ENCODE data around the gene SAMHD1. TPM values are rescaled to one million over a fixed set of nuclear protein-coding genes. Genes with fewer than 3 reads are reported as not detected.
"Not testable (repeated sequence)": the region's sequence is repeated elsewhere in the genome, so short reads cannot be mapped to it uniquely, and the experiment has no call there.

Gene SAMHD1
- total RNA-seq, 1 donor from 2014 or later: 45.7 TPM

DNA sequence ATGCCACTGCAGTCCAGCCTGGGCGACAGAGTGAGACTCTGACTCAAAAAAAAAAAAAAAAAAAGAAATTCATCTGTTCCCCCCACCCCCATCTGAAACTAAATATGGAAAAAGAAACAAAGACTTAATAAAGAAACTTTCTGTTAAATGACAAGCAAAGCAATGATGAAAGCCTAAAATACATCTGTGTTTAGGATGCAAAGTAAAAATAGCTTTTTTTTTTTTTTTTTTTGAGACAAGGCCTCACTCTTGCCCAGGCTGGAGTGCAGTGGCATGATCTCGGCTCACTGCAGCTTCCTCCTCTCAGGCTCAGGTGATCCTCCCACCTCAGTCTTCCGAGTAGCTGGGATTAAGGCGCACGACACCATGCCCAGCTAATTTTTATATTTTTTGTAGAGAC is 76.4 kb downstream of the SAMHD1 start:
- intact Hi-C loops (cut with micrococcal nuclease); H3K9me3 Mint-ChIP-seq; H3K4me1 Mint-ChIP-seq (ENCODE audit: low read depth); H3K27ac Mint-ChIP-seq; H3K4me3 Mint-ChIP-seq (ENCODE audit: low read depth); H3K36me3 Mint-ChIP-seq (ENCODE audit: low read depth); DNase-seq (ENCODE audit: low spot score); H3K27me3 Mint-ChIP-seq (ENCODE audit: low read depth): not testable (repeated sequence)

DNA sequence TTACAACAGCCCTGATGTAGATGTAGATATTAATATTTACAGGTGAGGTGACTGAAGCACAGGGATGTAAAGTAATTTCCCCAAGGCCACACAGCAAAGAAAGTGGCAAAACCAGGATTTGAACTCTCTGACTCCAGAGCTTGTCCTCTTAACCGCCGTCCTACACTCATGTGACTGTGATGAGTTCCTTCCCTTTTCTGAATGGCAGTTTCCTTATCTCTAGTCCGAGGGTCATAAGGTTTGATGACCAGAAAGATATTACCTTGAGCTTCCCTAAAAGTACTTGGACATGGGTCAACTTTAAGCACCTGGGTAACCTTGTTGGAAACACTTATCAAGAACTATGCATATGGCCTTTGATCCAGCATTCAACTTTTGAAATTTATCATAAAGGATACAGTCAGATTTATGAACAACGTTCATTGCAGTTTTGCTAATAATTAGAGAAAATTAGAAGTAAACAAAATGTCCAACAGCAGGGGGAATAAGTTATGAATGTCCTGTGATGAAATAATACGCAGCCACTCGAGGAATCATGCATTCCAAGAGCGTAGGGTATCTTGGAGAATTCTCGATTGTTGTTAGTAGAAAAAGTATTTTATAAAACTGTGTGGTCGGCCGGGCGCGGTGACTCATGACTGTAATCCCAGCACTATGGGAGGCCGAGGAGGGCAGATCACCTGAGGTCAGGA is 77.9 kb downstream of the SAMHD1 start:
- Mint-ChIP-seq H3K9me3 (no peaks in the 10 kb centered on the region), H3K4me1 (ENCODE audit: low read depth) (no peaks in the 10 kb centered on the region), H3K27ac (no peak overlapping the region), H3K4me3 (ENCODE audit: low read depth) (no peak overlapping the region), H3K27me3 (ENCODE audit: low read depth) (no peaks in the 10 kb centered on the region), H3K36me3 (ENCODE audit: low read depth) (no peaks in the 10 kb centered on the region)
- intact Hi-C loops (cut with micrococcal nuclease): no loop called here
- DNase-seq (ENCODE audit: low spot score): no peak

DNA sequence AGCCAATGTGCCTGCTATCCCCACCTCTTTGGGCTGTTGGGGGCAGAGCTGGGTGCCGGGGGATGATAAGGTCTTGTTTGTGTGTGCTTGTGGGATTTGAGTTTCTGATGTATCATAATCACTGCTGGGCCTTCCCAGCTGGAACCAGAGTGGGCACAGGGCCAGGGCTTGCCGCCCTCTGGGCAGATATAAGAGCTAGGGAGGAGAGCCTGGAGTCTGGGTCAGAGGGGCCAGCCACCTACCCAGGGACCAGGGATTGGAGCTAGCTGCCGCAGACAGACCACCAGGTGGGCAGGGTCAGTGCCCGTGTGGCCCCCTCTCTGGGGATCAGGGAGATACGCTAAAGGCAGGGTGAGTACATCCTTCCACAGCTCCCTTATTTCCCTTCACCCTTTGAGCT is 78.7 kb downstream of the SAMHD1 start:
- Mint-ChIP-seq H3K9me3 (no peaks in the 10 kb centered on the region), H3K36me3 (ENCODE audit: low read depth) (no peaks in the 10 kb centered on the region), H3K4me3 (ENCODE audit: low read depth) (no peak overlapping the region), H3K27me3 (ENCODE audit: low read depth) (no peaks in the 10 kb centered on the region), H3K4me1 (ENCODE audit: low read depth) (no peaks in the 10 kb centered on the region), H3K27ac (no peak overlapping the region)
- intact Hi-C loops (cut with micrococcal nuclease): no loop called here
- DNase-seq (ENCODE audit: low spot score): no peak

DNA sequence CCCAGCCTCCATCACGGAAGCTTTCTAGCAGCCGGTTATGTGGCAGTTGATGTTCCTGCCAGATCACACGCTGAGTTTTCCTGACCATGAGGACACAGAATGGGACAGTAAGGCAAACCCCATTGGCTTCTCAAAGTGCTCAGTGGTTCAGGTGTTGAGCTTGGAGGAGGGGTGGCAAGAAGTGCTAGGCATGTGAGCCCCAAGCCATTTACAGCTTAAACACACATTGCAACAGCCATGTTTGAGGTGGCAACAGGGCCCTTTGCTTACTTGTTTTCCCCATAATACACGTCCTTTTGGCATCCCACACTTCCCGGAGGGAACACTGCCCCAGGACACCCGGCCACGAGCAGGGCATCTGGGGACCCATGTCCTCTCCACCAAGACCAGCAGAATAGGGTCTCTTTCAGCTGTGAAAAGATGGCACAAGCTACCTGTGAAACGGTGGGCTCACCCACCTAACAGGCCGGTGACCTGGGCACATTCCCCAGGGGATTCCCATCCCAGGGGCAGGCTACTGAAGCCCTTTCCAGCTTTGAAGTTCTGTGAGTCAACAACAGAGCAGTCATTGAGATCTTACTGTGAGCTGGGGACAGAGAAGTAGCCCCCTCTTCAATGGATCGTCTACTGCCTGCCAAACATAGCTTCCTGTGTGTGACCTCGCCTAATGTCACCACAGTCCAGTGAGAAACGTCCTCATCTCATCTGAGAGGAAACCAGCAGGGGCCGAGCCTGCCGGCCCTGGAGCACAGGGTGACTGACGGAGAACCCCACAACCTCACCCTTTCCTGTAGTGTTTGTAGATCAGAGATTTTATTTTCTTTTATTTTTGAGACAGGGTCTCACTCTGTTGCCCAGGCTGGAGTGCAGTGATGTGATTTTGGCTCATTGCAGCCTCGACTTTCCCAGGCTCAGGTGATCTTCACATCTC is 79.6 kb downstream of the SAMHD1 start:
- intact Hi-C loops (cut with micrococcal nuclease): no loop called here
- H3K9me3 Mint-ChIP-seq: no peaks in the 10 kb centered on the region
- H3K4me3 Mint-ChIP-seq (ENCODE audit: low read depth): no peak overlapping the region
- H3K27me3 Mint-ChIP-seq (ENCODE audit: low read depth): peaks cover 2% of the 10 kb centered on the region
- no peak for DNase-seq (ENCODE audit: low spot score)
- no peaks in the 10 kb centered on the region for H3K36me3 Mint-ChIP-seq (ENCODE audit: low read depth)
- no peaks in the 10 kb centered on the region for H3K4me1 Mint-ChIP-seq (ENCODE audit: low read depth)
- no peak overlapping the region for H3K27ac Mint-ChIP-seq

DNA sequence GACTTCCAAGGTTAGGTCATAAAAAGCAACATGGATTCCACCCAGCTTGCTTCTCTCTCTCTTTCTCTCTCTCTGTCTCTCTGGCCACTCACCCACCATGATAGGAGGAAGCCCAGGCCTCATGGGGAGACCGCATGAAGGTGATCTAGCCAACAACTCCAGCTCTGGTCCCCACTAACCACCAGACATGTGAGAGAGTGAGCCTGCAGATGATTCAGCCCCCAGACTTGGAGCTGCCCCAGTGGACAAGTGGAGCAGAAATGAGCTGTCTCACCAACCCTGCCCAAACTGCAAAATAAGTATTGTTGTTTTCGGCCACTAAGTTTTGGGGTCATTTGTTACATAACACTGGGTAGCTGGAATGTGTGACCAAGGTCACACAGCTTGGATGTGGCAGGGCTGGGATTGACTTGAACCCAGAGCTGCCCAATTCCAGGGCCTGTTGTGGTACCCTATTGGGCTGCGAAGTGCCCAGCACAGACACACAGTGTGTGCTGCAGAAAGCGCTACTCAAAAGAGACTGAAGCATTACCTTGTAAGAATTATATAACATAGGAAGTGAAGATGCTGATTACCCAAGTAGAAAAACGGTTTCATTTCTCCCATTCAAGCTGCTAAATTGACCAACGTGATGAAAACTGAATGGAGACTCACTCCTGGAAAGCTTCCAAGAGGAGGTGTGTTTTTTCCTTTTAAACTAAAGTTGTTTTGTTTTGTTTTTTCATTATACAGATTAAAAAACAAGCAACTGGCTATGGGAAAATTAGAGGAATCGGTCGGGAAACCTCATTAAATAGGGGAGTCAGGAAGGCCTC is 84.6 kb downstream of the SAMHD1 start:
- Mint-ChIP-seq H3K27ac (no peak overlapping the region), H3K27me3 (ENCODE audit: low read depth) (peaks cover 20% of the 10 kb centered on the region), H3K4me1 (ENCODE audit: low read depth) (peaks cover 9% of the 10 kb centered on the region), H3K4me3 (ENCODE audit: low read depth) (no peak overlapping the region), H3K9me3 (no peaks in the 10 kb centered on the region), H3K36me3 (ENCODE audit: low read depth) (no peaks in the 10 kb centered on the region)
- DNase-seq (ENCODE audit: low spot score): no peak
- intact Hi-C loops (cut with micrococcal nuclease): no loop called here

DNA sequence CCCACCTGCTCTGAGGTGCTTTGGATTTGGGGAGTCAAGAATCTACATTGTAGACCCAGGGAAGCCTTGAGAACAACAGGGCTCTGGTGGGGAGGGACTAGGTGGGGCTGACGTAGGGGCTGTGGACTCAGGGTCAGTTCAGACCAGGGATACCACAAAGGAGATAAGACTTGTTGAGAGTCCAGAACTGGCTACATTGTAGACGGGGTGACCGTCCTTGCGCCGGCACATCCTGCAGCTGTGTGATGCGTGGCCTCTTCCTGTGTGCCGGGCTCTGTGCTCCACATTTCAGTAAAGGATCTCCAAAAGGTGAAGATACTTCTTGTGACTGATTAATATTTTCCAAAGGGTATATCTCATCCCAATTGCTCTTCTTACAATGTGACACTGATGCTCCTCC is 85.3 kb downstream of the SAMHD1 start:
- intact Hi-C loops (cut with micrococcal nuclease): no loop called here

DNA sequence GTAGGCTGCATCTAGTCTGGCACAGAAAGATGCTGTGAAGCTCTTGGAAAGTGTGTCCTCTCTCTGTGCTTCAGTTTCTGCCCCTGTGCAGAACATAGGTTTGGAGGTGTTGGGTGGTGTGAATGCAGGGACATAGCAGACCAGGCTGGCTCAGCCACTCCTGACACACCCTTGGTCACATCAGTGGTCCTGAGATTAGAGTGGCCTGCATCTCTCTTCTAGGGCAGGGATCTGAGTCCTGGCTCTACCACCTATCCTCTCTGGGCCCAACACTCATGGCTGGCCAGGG is 85.7 kb downstream of the SAMHD1 start:
- no peak for DNase-seq (ENCODE audit: low spot score)
- Mint-ChIP-seq H3K36me3 (ENCODE audit: low read depth) (no peaks in the 10 kb centered on the region), H3K27me3 (ENCODE audit: low read depth) (peaks cover 28% of the 10 kb centered on the region), H3K27ac (no peak overlapping the region), H3K9me3 (no peaks in the 10 kb centered on the region), H3K4me3 (ENCODE audit: low read depth) (no peak overlapping the region), H3K4me1 (ENCODE audit: low read depth) (peaks cover 9% of the 10 kb centered on the region)
- intact Hi-C loops (cut with micrococcal nuclease): no loop called here

More for the DNA sequence above, 85.3 kb downstream of the SAMHD1 start:
- Mint-ChIP-seq H3K4me1 (ENCODE audit: low read depth) (peaks cover 9% of the 10 kb centered on the region), H3K27me3 (ENCODE audit: low read depth) (peaks cover 27% of the 10 kb centered on the region), H3K9me3 (no peaks in the 10 kb centered on the region), H3K36me3 (ENCODE audit: low read depth) (no peaks in the 10 kb centered on the region), H3K27ac (no peak overlapping the region), H3K4me3 (ENCODE audit: low read depth) (no peak overlapping the region)
- no peak for DNase-seq (ENCODE audit: low spot score)

DNA sequence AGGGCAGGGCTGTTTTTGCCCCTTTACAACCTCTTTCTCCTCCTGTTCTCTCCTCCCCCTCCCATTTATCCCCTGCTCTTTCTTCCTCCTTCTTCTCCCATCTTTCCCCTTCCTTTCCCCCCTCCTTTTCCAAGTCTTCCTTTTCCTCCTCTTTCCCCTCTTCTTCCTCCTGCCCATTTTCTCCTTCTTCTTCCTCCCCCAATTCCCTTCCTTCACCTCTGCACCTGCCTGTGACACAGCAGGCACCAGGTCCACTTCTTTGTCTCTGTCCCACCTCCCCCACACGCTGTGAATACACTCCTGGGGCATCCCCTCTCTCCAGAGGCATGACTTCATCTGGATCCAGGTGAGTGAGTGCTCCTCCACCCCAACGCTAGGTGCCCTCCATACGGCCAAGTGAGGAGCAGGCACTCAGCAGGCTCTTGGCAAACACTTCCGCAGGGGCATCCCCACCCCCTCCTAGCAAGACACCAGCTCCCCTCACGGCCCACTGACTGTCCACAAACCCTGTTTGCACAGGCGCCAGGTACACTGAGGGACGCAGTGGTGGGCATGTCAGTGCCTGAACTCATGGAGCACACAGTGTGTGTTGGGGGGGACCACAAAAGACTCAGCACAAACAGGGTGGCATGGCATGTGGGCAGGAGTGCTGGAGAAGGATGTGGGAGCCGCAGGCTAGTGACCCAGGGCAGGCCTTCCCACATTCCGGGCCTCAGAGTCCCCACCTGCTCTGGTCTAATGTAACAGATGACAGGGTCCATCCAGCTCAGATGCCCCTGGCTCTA is 86.2 kb downstream of the SAMHD1 start:
- Mint-ChIP-seq H3K27ac (no peak overlapping the region), H3K9me3 (no peaks in the 10 kb centered on the region), H3K4me1 (ENCODE audit: low read depth) (peaks cover 9% of the 10 kb centered on the region), H3K27me3 (ENCODE audit: low read depth) (peaks cover 31% of the 10 kb centered on the region), H3K36me3 (ENCODE audit: low read depth) (no peaks in the 10 kb centered on the region), H3K4me3 (ENCODE audit: low read depth) (peak overlapping the region; percentile 80)
- DNase-seq (ENCODE audit: low spot score): no peak
- intact Hi-C loops (cut with micrococcal nuclease): no loop called here

DNA sequence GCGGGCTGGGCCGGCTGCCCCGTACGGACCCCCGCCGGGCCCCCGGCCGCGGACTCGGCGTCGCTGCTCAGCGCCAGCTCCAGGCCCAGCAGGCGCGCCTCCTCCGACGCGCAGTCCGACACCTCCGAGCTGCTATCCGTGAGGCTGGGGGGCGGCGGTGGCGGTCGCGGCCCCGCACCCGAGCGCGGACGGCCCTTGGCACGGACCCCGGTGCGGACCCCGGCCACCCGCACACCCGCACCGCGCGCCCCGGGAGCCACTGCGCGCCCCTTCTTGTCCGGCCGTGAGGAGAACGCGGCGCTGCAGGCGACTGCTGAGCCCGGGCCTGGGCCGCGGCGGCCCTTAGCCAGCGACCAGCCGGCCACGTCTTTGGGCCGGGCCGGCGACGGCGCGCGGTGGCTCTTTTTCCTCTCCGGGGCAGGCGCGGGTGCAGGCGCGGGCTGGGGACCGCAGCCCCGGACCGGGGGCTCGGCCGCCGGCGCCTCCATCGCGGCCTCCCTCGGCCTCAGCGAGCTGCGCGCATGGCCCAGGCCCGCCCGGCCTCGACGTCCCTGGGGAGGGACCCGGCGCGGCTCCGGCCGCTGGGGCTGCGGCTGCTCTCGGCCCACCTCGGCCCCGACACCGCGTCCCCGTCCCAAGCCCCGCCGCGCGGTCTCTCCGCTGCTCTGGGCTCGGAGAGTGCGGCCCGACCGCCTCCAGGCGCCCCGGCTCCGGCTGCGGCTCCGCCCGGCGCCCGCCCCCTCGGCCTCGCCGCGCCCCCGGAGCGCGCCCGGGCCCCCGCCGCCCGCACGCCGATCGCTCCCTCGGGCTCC is 88.4 kb downstream of the SAMHD1 start:
- no peak for DNase-seq (ENCODE audit: low spot score)
- H3K4me1 Mint-ChIP-seq (ENCODE audit: low read depth): peaks cover 12% of the 10 kb centered on the region
- H3K27ac Mint-ChIP-seq: no peak overlapping the region
- intact Hi-C loops (cut with micrococcal nuclease): no loop called here
- H3K36me3 Mint-ChIP-seq (ENCODE audit: low read depth): no peaks in the 10 kb centered on the region
- peaks cover 34% of the 10 kb centered on the region for H3K27me3 Mint-ChIP-seq (ENCODE audit: low read depth)
- no peaks in the 10 kb centered on the region for H3K9me3 Mint-ChIP-seq
- H3K4me3 Mint-ChIP-seq (ENCODE audit: low read depth): no peak overlapping the region

DNA sequence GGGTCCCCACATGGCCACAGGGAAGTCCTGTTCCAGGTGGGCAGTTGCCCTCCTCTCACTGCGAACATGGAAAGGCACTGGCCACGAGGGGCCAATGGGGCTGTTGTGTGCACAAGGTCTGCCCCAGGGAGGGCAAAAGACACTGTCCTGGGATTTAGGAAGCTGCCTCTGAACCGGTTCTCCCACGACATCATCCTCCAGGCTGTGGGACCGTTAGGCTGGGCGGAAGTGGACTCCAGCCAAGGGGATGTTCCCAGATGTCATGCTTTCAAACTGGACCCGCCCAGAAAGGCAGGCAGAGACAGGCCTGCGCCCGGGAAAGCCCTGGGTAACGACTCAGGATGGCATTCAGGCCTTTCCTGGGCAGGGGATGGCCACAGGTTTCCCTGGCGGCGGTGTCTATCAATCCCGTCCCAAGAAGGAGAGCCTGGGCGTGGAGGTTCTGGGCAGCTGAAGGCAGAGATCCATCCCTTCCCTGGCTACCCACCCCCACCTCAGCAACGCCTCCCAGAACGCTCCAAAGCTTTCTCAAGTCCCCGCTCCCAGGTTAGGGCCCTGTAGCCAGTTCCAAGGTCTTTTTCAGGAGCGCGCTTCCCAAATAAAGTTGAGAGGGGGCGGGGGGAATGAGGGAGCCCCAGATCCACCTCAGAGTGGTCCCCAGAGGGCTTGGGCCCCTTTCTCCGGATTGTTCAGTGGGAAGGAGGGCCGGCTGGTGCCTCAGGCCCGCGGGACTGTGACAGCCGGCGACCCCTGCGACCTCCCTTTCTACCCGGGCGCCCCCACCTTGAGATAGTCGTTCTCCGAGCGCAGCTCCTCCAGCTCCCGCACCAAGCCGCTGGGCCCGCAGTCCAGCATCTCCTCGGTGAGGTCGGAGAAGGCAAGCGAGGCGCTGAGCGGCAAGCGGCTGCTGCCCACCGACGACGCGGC is 89.4 kb downstream of the SAMHD1 start:
- Mint-ChIP-seq H3K9me3 (no peaks in the 10 kb centered on the region), H3K27ac (no peak overlapping the region), H3K4me1 (ENCODE audit: low read depth) (peaks cover 14% of the 10 kb centered on the region), H3K36me3 (ENCODE audit: low read depth) (no peaks in the 10 kb centered on the region), H3K4me3 (ENCODE audit: low read depth) (peak overlapping the region; percentile 52), H3K27me3 (ENCODE audit: low read depth) (peaks cover 33% of the 10 kb centered on the region)
- no peak for DNase-seq (ENCODE audit: low spot score)
- intact Hi-C loops (cut with micrococcal nuclease): no loop called here

DNA sequence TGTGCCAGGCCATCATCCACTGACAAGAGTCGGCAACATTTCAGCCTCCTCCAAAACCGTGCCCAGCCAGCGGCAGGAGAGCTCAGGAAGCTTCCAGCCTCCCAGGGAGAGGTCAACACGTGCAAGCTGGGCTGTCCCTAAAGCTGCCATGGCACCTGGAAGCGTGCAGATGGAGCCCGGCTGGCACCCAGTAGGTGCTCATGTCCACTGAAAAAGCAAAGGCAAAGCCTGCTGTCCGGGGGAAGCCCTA is 90.0 kb downstream of the SAMHD1 start:
- Mint-ChIP-seq H3K36me3 (ENCODE audit: low read depth) (no peaks in the 10 kb centered on the region), H3K4me3 (ENCODE audit: low read depth) (peak overlapping the region; percentile 7), H3K9me3 (no peaks in the 10 kb centered on the region), H3K27ac (no peak overlapping the region), H3K27me3 (ENCODE audit: low read depth) (peaks cover 31% of the 10 kb centered on the region), H3K4me1 (ENCODE audit: low read depth) (peaks cover 19% of the 10 kb centered on the region)
- DNase-seq (ENCODE audit: low spot score): no peak
- intact Hi-C loops (cut with micrococcal nuclease): no loop called here

Data from activated T-helper 2 cell treated with anti-CD3 and anti-CD28 coated beads, Interferon-gamma antibody, Interleukin-2, Interleukin-4, amounts not matched to agents 10 μg/mL and 5 μg/mL and 100 μg/mL, durations not matched to agents 14 hours and 24 hours and 36 hours (primary cell).